K562 (cell line): ENCODE measurements around the gene TRPM4. TPM values are rescaled to one million over a fixed set of nuclear protein-coding genes. Genes with fewer than 3 reads are reported as not detected.

Experiments used
- ATAC-seq: fragments of 200-7000 bp; cut with Tn5 transposase; 3 replicates; pipeline ENCODE4 v1.9.1; 2020; ENCODE audit warnings: moderate library complexity
- BruUV-seq: library from RNA; stranded (reverse); fragments of 400-500 nt; replicated peaks from 2 replicates; lab custom pipeline; 2021; lab: Mats Ljungman, UMichigan
- CTCF ChIA-PET: fragments of 300-600 bp; formaldehyde crosslinking; extraction: SDS; loops from one replicate; lab custom pipeline; 2021; ENCODE audit warnings: low intra/inter-chr PET ratio; lab: Yijun Ruan, JAX
- POLR2A ChIA-PET: fragments of 300-600, 350-650 bp; sonication (Branson Sonifier 250); formaldehyde crosslinking; extraction: SDS; loops from one replicate; lab custom pipeline; 2021; ENCODE audit warnings: antibody characterized with exemption, inconsistent platforms; lab: Yijun Ruan, JAX
- DNase-seq, 4 experiments: peaks; one replicate each; pipeline versions ENCODE4 v3.0.0 to v3.0.0-alpha.2; 2011 to 2018; ENCODE audit warnings: low spot score in 3 of 4, mixed read lengths in 3 of 4; ENCODE audit errors: extremely low read depth in 1 of 4
- FAIRE-seq: peaks from 2 replicates; lab custom pipeline; 2011; peaks lifted over from hg19 to GRCh38; lab: Jason Lieb, UNC
- H2AFZ ChIP-seq: 2 replicates; pipeline ENCODE4 v1.6.0; 2011; ENCODE audit warnings: low read depth, low read length, control low read depth, inconsistent platforms
- H3K27ac ChIP-seq: fragments of 200-600 bp; 3 replicates; pipeline ENCODE4 v1.8.0; 2011; ENCODE audit warnings: low read depth, mild to moderate bottlenecking, control low read depth, inconsistent platforms, low read length, moderate library complexity, mixed read lengths; ENCODE audit errors: extremely low read depth
- H3K27me3 ChIP-seq, 2 experiments: fragments of 300-600 bp in 1 of 2; 2 replicates in 1 of 2; 3 replicates in 1 of 2; pipeline versions ENCODE4 v1.6.0 to v1.8.0; 2011; ENCODE audit warnings: inconsistent platforms in 2 of 2, low read length in 2 of 2, mild to moderate bottlenecking in 1 of 2, mixed read lengths in 1 of 2, moderate library complexity in 1 of 2; ENCODE audit not compliant: control insufficient read depth in 2 of 2, insufficient read depth in 2 of 2
- H3K36me3 ChIP-seq: fragments of 300-600 bp; 3 replicates; pipeline ENCODE4 v1.8.0; 2011; ENCODE audit warnings: mild to moderate bottlenecking, low read length, inconsistent platforms; ENCODE audit not compliant: control insufficient read depth, insufficient read depth
- H3K4me1 ChIP-seq, 2 experiments: fragments of 200-600 bp in 1 of 2; replicated peaks in 1 of 2; 2 replicates in 1 of 2; 3 replicates in 1 of 2; pipeline versions ENCODE4 v1.5.1 to v1.8.0; 2011; ENCODE audit warnings: inconsistent platforms in 2 of 2, low read length in 2 of 2, mild to moderate bottlenecking in 1 of 2, mixed read lengths in 1 of 2, moderate library complexity in 1 of 2; ENCODE audit not compliant: control insufficient read depth in 2 of 2, insufficient read depth in 2 of 2
- H3K4me2 ChIP-seq: 2 replicates; pipeline ENCODE4 v1.6.1; 2011; ENCODE audit warnings: low read length, control low read depth, inconsistent platforms, mixed read lengths; ENCODE audit not compliant: insufficient read depth
- H3K4me3 ChIP-seq: fragments of 200-600 bp; sonication (generic), shearing (Covaris generic); 2 replicates; pipeline ENCODE4 v1.5.1; 2016; ENCODE audit warnings: control low read depth, inconsistent platforms
- H3K79me2 ChIP-seq: fragments of 200-600 bp; 3 replicates; pipeline ENCODE4 v1.8.0; 2011; ENCODE audit warnings: low read length, inconsistent platforms; ENCODE audit not compliant: control insufficient read depth, insufficient read depth
- H3K9ac ChIP-seq, 2 experiments: 2 replicates each; pipeline versions ENCODE4 v1.6.0 to v1.6.1; 2011; ENCODE audit warnings: low read depth in 2 of 2, low read length in 2 of 2, control low read depth in 1 of 2, inconsistent platforms in 1 of 2, mild to moderate bottlenecking in 1 of 2, mixed read lengths in 1 of 2; ENCODE audit not compliant: insufficient read depth in 1 of 2
- H3K9me1 ChIP-seq: one replicate; pipeline ENCODE4 v1.6.0; 2011; ENCODE audit warnings: inconsistent platforms, mild to moderate bottlenecking, low read length, moderate library complexity; ENCODE audit not compliant: control insufficient read depth, insufficient read depth
- H3K9me3 ChIP-seq: replicated peaks from 2 replicates; pipeline ENCODE4 v1.5.1; 2011; ENCODE audit warnings: low read depth, low read length, inconsistent platforms; ENCODE audit not compliant: control insufficient read depth, insufficient read depth
- H4K20me1 ChIP-seq: replicated peaks from 2 replicates; pipeline ENCODE4 v1.6.1; 2011; ENCODE audit warnings: low read length, inconsistent platforms, mixed read lengths; ENCODE audit not compliant: control insufficient read depth, insufficient read depth
- MAFK ChIP-seq: IDR thresholded peaks from 2 replicates; pipeline ENCODE4 v1.6.1; 2011; ENCODE audit warnings: low read length, improper control_type of control experiment
- MEF2A ChIP-seq: IDR thresholded peaks from 2 replicates; pipeline ENCODE4 v1.6.1; 2011; ENCODE audit warnings: low read depth, mild to moderate bottlenecking, low read length, moderate library complexity; ENCODE audit not compliant: control insufficient read depth
- NR2C1 ChIP-seq, 2 experiments: fragments of 450-650 bp; IDR thresholded peaks; 2 replicates each; pipeline ENCODE4 v1.6.1; 2017; ENCODE audit warnings: mild to moderate bottlenecking in 2 of 2, antibody characterized with exemption in 1 of 2, inconsistent platforms in 1 of 2, missing compliant biosample characterization in 1 of 2, missing genetic modification characterization in 1 of 2
- NRF1 ChIP-seq, 2 experiments: fragments of 450-650 bp; IDR thresholded peaks in 1 of 2; conservative IDR thresholded peaks in 1 of 2; 2 replicates each; pipeline ENCODE4 v1.6.1; 2014; ENCODE audit warnings: mild to moderate bottlenecking in 2 of 2
- TAF15 ChIP-seq: fragments of 200-400 bp; formaldehyde crosslinking; IDR thresholded peaks from 2 replicates; pipeline ENCODE4 v1.6.1; 2017; ENCODE audit warnings: mild to moderate bottlenecking, low read depth, low read length, moderate library complexity
- WGBS: fragments of 100-300 bp; shearing (Covaris generic); methylation state at CpG from one replicate; pipeline ENCODE4 v1.1.6; 2016; ENCODE audit warnings: low coverage, mixed read lengths; ENCODE audit not compliant: insufficient coverage; ENCODE audit errors: missing lambda C conversion rate; 5-methylcytosine and 5-hydroxymethylcytosine counted together
- in situ Hi-C: fragments of 300-500 bp; cut with MboI; formaldehyde crosslinking; loops from 4 replicates; pipeline ENCODE4 v1.15.0; 2018; ENCODE audit warnings: inconsistent platforms, mixed read lengths
- intact Hi-C: fragments of 100-400 bp; cut with micrococcal nuclease; formaldehyde crosslinking; loops from 2 replicates; pipeline ENCODE4 v1.14.2; 2022
- polyA plus RNA-seq, 8 experiments: library from polyadenylated mRNA; depleted of rRNA in 4 of 8; stranded (reverse) in 5 of 8; unstranded in 3 of 8; fragments of >200 nt; fragmentation: Nextera tagmentation in 2 of 8; fragmentation: Illumina TruSeq in 1 of 8; extraction: Ambion mirVana in 2 of 8; extraction: Trizol in 1 of 8; gene quantifications; 2 replicates each; pipeline versions ENCODE4 v1.2.1 to v1.2.3, GENCODE V29; 2011 to 2014; ENCODE audit warnings: inconsistent platforms in 1 of 8, missing spikeins in 1 of 8
- total RNA-seq, 7 experiments: library from RNA; depleted of rRNA in 6 of 7; stranded (reverse); fragments of >200 nt in 6 of 7; fragmentation: Illumina TruSeq in 2 of 7; extraction: Trizol in 2 of 7; gene quantifications; 2 replicates each; pipeline versions ENCODE4 v1.2.1 to v1.2.3, GENCODE V29; 2011 to 2021; ENCODE audit warnings: low replicate concordance in 1 of 7
- TF ChIP-seq, protein P1 (sequence below): fragments of 450-650 bp; IDR thresholded peaks from 2 replicates; pipeline ENCODE4 v1.6.1; 2016; ENCODE audit warnings: low read depth, mild to moderate bottlenecking, moderate library complexity
- TF ChIP-seq, protein P2 (sequence below), 2 experiments: fragments of 450-650 bp; formaldehyde crosslinking in 1 of 2; IDR thresholded peaks; 2 replicates each; pipeline versions ENCODE4 v1.4.0 to v1.6.1; 2014 to 2020; ENCODE audit warnings: mild to moderate bottlenecking in 2 of 2, borderline replicate concordance in 1 of 2, low read depth in 1 of 2
- TF ChIP-seq, protein P3 (sequence below): IDR thresholded peaks from 3 replicates; pipeline ENCODE4 v1.6.1; 2011; ENCODE audit warnings: borderline replicate concordance, mild to moderate bottlenecking; ENCODE audit not compliant: insufficient read length, insufficient read depth

TRPM4 gene
- total and polyA plus RNA-seq, 9 of the 15 experiments (the other 6 are each of a cell fraction or from before 2014, with no cell fraction given), result 6.5 to 45.4 (median 15.2) TPM

DNA sequence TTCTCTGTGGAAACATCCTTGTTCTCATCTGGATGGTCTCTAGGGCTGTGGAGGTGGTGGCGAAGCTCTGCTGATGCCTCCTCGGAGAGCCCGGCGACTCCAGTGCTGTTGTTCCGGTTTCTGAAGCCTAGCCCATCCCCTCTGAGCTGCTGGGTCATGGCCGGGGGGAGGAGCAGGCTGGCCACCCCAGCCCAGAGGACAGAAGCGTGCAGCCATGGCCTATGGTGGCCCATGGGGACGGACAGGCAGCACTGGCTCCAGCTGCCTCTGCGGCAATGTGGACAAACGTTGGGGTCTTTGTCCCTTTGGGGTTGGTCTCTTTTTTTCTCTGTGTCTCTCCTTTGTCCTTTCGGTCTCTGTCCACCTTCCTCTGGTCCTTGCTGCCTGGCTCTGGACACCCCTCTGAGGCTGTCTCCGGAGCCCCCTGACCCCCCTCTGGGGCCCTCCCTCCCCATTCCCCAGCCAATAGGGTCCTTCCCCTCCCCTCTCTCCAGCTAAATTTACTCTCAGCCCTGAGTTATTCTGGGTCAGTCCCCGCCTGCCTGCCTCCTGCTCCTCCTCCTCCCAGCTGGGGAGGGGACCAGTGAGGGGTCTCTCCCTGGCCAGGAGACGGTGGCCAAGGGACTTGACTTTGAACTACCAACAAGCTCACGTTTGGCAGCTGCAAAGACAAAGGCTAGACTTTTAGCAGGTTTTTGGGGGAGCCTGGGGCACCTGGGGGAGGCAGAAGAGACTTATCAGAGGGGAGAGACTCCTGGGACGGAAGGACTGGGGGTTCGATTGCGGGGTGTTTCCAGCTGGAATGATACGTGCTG, 2.4 kb upstream of the TRPM4 start, which contains the start of gene HRC:
HRC (minus strand) TSS at position 392 of the 815 bp plus-strand sequence; CDS start at position 233, 159 bp downstream.
- H3K36me3 ChIP-seq, result peaks cover 8% of the 10 kb centered on the region; the same call in 1 of the 3 replicates
- WGBS, result 5% methylated on average over 17 of the region's 19 CpGs
- TSS peak; percentile 81 for BruUV-seq
- no peak; the same call in 1 of the 2 replicates for TF ChIP-seq MEF2A
- TF ChIP-seq TAF15, result no peak
- TF ChIP-seq, protein P1, sequence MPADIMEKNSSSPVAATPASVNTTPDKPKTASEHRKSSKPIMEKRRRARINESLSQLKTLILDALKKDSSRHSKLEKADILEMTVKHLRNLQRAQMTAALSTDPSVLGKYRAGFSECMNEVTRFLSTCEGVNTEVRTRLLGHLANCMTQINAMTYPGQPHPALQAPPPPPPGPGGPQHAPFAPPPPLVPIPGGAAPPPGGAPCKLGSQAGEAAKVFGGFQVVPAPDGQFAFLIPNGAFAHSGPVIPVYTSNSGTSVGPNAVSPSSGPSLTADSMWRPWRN, result 0 out of 2 replicates have a peak, but pooled peaks have one; percentile 6
- TF ChIP-seq NR2C1 (IDR thresholded peaks at IDR 0.05), result peak; percentile 22; the same call in 1 of the 2 replicates
- peak; percentile 63 for TF ChIP-seq NR2C1 (tag; IDR thresholded peaks at IDR 0.05)
- TF ChIP-seq NRF1 (conservative IDR thresholded peaks at IDR 0.05 in 1 of 2, IDR thresholded peaks at IDR 0.05 in 1 of 2), result peak; percentile 43 to 54; a peak in 2 of 4 replicates
- TF ChIP-seq, protein P2, sequence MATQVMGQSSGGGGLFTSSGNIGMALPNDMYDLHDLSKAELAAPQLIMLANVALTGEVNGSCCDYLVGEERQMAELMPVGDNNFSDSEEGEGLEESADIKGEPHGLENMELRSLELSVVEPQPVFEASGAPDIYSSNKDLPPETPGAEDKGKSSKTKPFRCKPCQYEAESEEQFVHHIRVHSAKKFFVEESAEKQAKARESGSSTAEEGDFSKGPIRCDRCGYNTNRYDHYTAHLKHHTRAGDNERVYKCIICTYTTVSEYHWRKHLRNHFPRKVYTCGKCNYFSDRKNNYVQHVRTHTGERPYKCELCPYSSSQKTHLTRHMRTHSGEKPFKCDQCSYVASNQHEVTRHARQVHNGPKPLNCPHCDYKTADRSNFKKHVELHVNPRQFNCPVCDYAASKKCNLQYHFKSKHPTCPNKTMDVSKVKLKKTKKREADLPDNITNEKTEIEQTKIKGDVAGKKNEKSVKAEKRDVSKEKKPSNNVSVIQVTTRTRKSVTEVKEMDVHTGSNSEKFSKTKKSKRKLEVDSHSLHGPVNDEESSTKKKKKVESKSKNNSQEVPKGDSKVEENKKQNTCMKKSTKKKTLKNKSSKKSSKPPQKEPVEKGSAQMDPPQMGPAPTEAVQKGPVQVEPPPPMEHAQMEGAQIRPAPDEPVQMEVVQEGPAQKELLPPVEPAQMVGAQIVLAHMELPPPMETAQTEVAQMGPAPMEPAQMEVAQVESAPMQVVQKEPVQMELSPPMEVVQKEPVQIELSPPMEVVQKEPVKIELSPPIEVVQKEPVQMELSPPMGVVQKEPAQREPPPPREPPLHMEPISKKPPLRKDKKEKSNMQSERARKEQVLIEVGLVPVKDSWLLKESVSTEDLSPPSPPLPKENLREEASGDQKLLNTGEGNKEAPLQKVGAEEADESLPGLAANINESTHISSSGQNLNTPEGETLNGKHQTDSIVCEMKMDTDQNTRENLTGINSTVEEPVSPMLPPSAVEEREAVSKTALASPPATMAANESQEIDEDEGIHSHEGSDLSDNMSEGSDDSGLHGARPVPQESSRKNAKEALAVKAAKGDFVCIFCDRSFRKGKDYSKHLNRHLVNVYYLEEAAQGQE (IDR thresholded peaks at IDR 0.05; ENCODE audit: borderline replicate concordance), result peak; percentile 20; the same call in 1 of the 2 replicates
- TF ChIP-seq, protein P2 (CRISPR knock-in tag; IDR thresholded peaks at IDR 0.05; ENCODE audit: low read depth), result no peak
- TF ChIP-seq, protein P3, sequence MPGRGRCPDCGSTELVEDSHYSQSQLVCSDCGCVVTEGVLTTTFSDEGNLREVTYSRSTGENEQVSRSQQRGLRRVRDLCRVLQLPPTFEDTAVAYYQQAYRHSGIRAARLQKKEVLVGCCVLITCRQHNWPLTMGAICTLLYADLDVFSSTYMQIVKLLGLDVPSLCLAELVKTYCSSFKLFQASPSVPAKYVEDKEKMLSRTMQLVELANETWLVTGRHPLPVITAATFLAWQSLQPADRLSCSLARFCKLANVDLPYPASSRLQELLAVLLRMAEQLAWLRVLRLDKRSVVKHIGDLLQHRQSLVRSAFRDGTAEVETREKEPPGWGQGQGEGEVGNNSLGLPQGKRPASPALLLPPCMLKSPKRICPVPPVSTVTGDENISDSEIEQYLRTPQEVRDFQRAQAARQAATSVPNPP, result no peak
- TF ChIP-seq MAFK, result peak; percentile 50; the same call in 1 of the 2 replicates

More for the DNA sequence above, 2.4 kb upstream of the TRPM4 start, which contains the start of gene HRC:
- DNase-seq (peak; percentile 49 to 90 (median 70)), ATAC-seq (peak; percentile 66), FAIRE-seq (peak; percentile 86)
- POLR2A ChIA-PET, result interaction anchor here (0.6 to 1.9 kb wide), 12 partner anchors 8 to 1138 kb away, joined by 3 to 7 read pairs (median 4); partner anchors contain the start of genes EMP3 and LIN7B
- H3K9me1 ChIP-seq, result no peaks in the 10 kb centered on the region
- H3K4me1 ChIP-seq, result peaks cover 52 to 84% of the 10 kb centered on the region in 2 experiments
- peak within 1 kb of the TSS; percentile 89 for H3K4me2 ChIP-seq
- H3K79me2 ChIP-seq, result peaks cover 38% of the 10 kb centered on the region
- no peaks in the 10 kb centered on the region for H3K9me3 ChIP-seq
- peak within 1 kb of the TSS; percentile 83 for H2AFZ ChIP-seq
- H3K4me3 ChIP-seq, result peak within 1 kb of the TSS; percentile 36
- H3K9ac ChIP-seq, result peak within 1 kb of the TSS; percentile 73 to 91
- CTCF ChIA-PET, result no interaction called here
- no peaks in the 10 kb centered on the region for H3K27me3 ChIP-seq
- in situ Hi-C loops (no loop called here), intact Hi-C loops (loop anchor here (5.0 to 10.0 kb wide), 3 partner anchors 38 to 437 kb away; partner anchors contain the start of genes C19orf73, GYS1, PPFIA3 and PRR12)
- peaks cover 5% of the 10 kb centered on the region; the same call in 1 of the 2 replicates for H4K20me1 ChIP-seq
- H3K27ac ChIP-seq, result peak within 1 kb of the TSS; percentile 85
